ENCODE measurements around the gene EAPP.
"Not testable (repeated sequence)": the region's sequence is repeated elsewhere in the genome, so short reads cannot be mapped to it uniquely, and the experiment has no call there.

DNA sequence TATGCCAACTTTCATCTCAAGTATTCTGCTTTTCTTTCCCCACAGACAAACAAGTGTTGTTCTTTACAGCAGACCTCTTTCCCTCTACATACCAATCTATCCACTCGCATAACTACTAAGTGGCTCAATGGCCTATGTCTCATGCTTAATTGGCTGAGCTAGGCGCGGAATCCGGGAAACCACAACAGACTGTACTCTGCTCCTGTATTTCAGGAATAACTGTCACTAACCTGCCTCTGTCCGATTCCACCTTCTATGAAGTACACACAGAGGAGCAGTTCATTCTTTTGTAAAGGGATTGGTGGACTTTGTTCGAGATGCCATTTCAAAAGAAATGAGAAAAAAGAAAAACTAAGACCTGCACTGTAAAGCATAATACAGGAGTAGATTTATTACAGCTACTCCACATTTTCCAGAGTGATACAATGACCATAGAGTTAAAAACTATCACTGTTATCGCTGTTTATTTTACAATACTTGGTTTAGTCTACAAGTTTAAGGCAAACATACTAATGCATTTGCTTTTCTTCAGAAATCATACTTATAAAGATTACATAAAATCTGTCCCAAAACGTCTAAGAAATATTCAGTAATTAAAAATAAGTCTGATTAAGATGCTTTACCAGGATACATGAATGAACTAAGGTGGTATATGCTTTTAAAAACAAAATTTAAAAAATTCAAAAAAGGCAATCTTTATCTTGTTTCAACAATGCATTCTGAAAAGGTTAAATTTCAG lies 22.7 kb upstream of the EAPP start:
- TF ChIP-seq, protein P1, sequence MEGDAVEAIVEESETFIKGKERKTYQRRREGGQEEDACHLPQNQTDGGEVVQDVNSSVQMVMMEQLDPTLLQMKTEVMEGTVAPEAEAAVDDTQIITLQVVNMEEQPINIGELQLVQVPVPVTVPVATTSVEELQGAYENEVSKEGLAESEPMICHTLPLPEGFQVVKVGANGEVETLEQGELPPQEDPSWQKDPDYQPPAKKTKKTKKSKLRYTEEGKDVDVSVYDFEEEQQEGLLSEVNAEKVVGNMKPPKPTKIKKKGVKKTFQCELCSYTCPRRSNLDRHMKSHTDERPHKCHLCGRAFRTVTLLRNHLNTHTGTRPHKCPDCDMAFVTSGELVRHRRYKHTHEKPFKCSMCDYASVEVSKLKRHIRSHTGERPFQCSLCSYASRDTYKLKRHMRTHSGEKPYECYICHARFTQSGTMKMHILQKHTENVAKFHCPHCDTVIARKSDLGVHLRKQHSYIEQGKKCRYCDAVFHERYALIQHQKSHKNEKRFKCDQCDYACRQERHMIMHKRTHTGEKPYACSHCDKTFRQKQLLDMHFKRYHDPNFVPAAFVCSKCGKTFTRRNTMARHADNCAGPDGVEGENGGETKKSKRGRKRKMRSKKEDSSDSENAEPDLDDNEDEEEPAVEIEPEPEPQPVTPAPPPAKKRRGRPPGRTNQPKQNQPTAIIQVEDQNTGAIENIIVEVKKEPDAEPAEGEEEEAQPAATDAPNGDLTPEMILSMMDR (IDR thresholded peaks at IDR 0.05): not testable (repeated sequence)
- TF ChIP-seq POLR2A (IDR thresholded peaks at IDR 0.05): not testable (repeated sequence)
